ENCODE data around the gene SYVN1. TPM values are rescaled to one million over a fixed set of nuclear protein-coding genes. Genes with fewer than 3 reads are reported as not detected.
"Not testable (repeated sequence)": the region's sequence is repeated elsewhere in the genome, so short reads cannot be mapped to it uniquely, and the experiment has no call there.

The SYVN1 gene
- total RNA-seq, 1 experiment from 2014 or later, result 51.5 TPM

- POLR2A ChIA-PET (ENCODE audit: unreplicated experiment), result interaction anchor here (0.6 to 2.6 kb wide), 5 partner anchors 46 to 136 kb away, joined by 4 to 25 read pairs (median 10); partner anchors contain the start of genes FAU and MRPL49
- H2AFZ ChIP-seq, result peak overlapping the region; percentile 82
These were observed 46.7 kb upstream of the SYVN1 start for GRCh38 chr11:65180877-65181568.

GRCh38 chr11:65174571-65175010 lies 40.3 kb upstream of the SYVN1 start:
- H3K27ac ChIP-seq, result peak overlapping the region; percentile 35; the same call in 1 of the 2 replicates
- POLR2A ChIA-PET (ENCODE audit: unreplicated experiment), result interaction anchor here (0.6 to 0.7 kb wide), 2 partner anchors 40 to 52 kb away, joined by 3 to 8 read pairs; partner anchors contain the start of gene MRPL49
- not testable (repeated sequence) for BruUV-seq (replicated peaks)

More at GRCh38 chr11:65180877-65181568, 46.7 kb upstream of the SYVN1 start:
- Histone ChIP-seq H3K79me2 (ENCODE audit: low read depth) (peaks cover 60% of the 10 kb centered on the region), H3K9me2 (ENCODE audit: insufficient read depth) (no peaks in the 10 kb centered on the region), H3K27me3 (ENCODE audit: insufficient read depth, low read depth) (no peaks in the 10 kb centered on the region), H3K4me2 (peak overlapping the region; percentile 86), H3K27ac (peak overlapping the region; percentile 44), H3K4me3 (peak overlapping the region; percentile 97), H3K9me3 (ENCODE audit: insufficient read depth, low read depth) (no peaks in the 10 kb centered on the region), H3F3A (ENCODE audit: insufficient read depth, low read depth) (peaks cover 51% of the 10 kb centered on the region), H4K20me1 (ENCODE audit: insufficient read depth) (peaks cover 15% of the 10 kb centered on the region), H3K36me3 (ENCODE audit: low read depth) (peaks cover 16% of the 10 kb centered on the region), H3K4me1 (replicated peaks; ENCODE audit: insufficient read depth) (peaks cover 32% of the 10 kb centered on the region)
- CTCF ChIA-PET, result interaction anchor here (0.7 to 1.6 kb wide), 4 partner anchors 46 to 81 kb away, joined by 3 to 5 read pairs (median 4); partner anchors contain the start of gene POLA2
- intact Hi-C loops (cut with micrococcal nuclease; ENCODE audit: unreplicated experiment), result loop anchor here (1.0 to 5.0 kb wide), 5 partner anchors 28 to 339 kb away; partner anchors contain the start of genes ARL2, CDC42BPG and SNX15
- TF ChIP-seq CTCF (conservative IDR thresholded peaks at IDR 0.05), result peak; percentile 77
- no peak for TF ChIP-seq EZH2 (IDR thresholded peaks at IDR 0.05; ENCODE audit: low read depth)
- BruUV-seq (replicated peaks), result no TSS peak
- DNase-seq, result peak; percentile 70 to 84

GRCh38 chr11:65172600-65172999 lies 38.3 kb upstream of the SYVN1 start:
- no peaks in the 10 kb centered on the region for H3K79me2 ChIP-seq (ENCODE audit: low read depth)
- no peaks in the 10 kb centered on the region for H3K36me3 ChIP-seq (ENCODE audit: low read depth)
- no peak overlapping the region for H2AFZ ChIP-seq
- no peaks in the 10 kb centered on the region for H3K27me3 ChIP-seq (ENCODE audit: insufficient read depth, low read depth)
- DNase-seq, result no peak
- peaks cover 4% of the 10 kb centered on the region; the same call in 1 of the 2 replicates for H3K4me1 ChIP-seq (replicated peaks; ENCODE audit: insufficient read depth)
- H3K9me3 ChIP-seq (ENCODE audit: insufficient read depth, low read depth), result no peaks in the 10 kb centered on the region
- H3K9me2 ChIP-seq (ENCODE audit: insufficient read depth), result no peaks in the 10 kb centered on the region
- TF ChIP-seq EZH2 (IDR thresholded peaks at IDR 0.05; ENCODE audit: low read depth) (no peak), CTCF (conservative IDR thresholded peaks at IDR 0.05) (no peak)
- peaks cover 33% of the 10 kb centered on the region; the same call in 1 of the 2 replicates for H3F3A ChIP-seq (ENCODE audit: insufficient read depth, low read depth)
- no peak overlapping the region for H3K4me2 ChIP-seq
- ChIA-PET CTCF (no interaction called here), POLR2A (ENCODE audit: unreplicated experiment) (interaction anchor here (0.7 kb wide), 1 partner anchor 394 kb away, joined by 12 read pairs; no protein-coding TSS in a partner anchor)
- intact Hi-C loops (cut with micrococcal nuclease; ENCODE audit: unreplicated experiment), result no loop called here
- no peak overlapping the region for H3K4me3 ChIP-seq
- no peaks in the 10 kb centered on the region for H4K20me1 ChIP-seq (ENCODE audit: insufficient read depth)
- no peak overlapping the region for H3K27ac ChIP-seq
- BruUV-seq (replicated peaks), result no TSS peak

More at GRCh38 chr11:65174571-65175010, 40.3 kb upstream of the SYVN1 start:
- DNase-seq, result peak; percentile 55 to 74
- H3K4me2 ChIP-seq; H3K9me3 ChIP-seq (ENCODE audit: insufficient read depth, low read depth); H3K27me3 ChIP-seq (ENCODE audit: insufficient read depth, low read depth); intact Hi-C loops (cut with micrococcal nuclease; ENCODE audit: unreplicated experiment); H2AFZ ChIP-seq; H3K4me1 ChIP-seq (replicated peaks; ENCODE audit: insufficient read depth); CTCF ChIA-PET; H4K20me1 ChIP-seq (ENCODE audit: insufficient read depth); H3K36me3 ChIP-seq (ENCODE audit: low read depth); H3K4me3 ChIP-seq; H3K9me2 ChIP-seq (ENCODE audit: insufficient read depth); H3K79me2 ChIP-seq (ENCODE audit: low read depth): not testable (repeated sequence)
- H3F3A ChIP-seq (ENCODE audit: insufficient read depth, low read depth), result peaks cover 40% of the 10 kb centered on the region
